Bronchial epithelial cell (primary cell): Measurements from ENCODE around the gene KAT6B. TPM values are rescaled to one million over a fixed set of nuclear protein-coding genes. Genes with fewer than 3 reads are reported as not detected.

Experiments
- DNase-seq: peaks from one replicate; pipeline ENCODE4 v3.0.0-alpha.2; 2010; ENCODE audit warnings: low read depth
- FAIRE-seq: peaks from 2 replicates; lab custom pipeline; 2011; peaks lifted over from hg19 to GRCh38; lab: Jason Lieb, UNC
- H3K27me3 ChIP-seq: 2 replicates; pipeline ENCODE4 v1.5.1; 2011; ENCODE audit warnings: low read length; ENCODE audit not compliant: control insufficient read depth, insufficient read depth
- H3K36me3 ChIP-seq: 2 replicates; pipeline ENCODE4 v1.5.1; 2011; ENCODE audit warnings: low read length; ENCODE audit not compliant: control insufficient read depth, insufficient read depth
- H3K4me3 ChIP-seq: 2 replicates; pipeline ENCODE4 v1.5.1; 2011; ENCODE audit warnings: mild to moderate bottlenecking, low read depth, low read length, control low read depth
- CTCF ChIP-seq: IDR thresholded peaks from 2 replicates; pipeline ENCODE4 v1.5.1; 2011; ENCODE audit warnings: mild to moderate bottlenecking, moderate library complexity, low read length, control low read depth, inconsistent platforms; ENCODE audit not compliant: insufficient read depth, severe bottlenecking
- total RNA-seq: library from RNA; depleted of rRNA; stranded (reverse); fragments of >200 nt; gene quantifications from 2 replicates; pipeline ENCODE4 v1.2.1, GENCODE V29; 2014

The KAT6B gene
- total RNA-seq, 1 donor from 2014 or later, result 8.7 TPM

GRCh38 chr10:74831518-74832120, 5.2 kb downstream of the KAT6B start:
- Histone ChIP-seq H3K36me3 (no peaks in the 10 kb centered on the region), H3K4me3 (no peak overlapping the region), H3K27me3 (no peaks in the 10 kb centered on the region)
- DNase-seq (no peak), FAIRE-seq (no peak)
- TF ChIP-seq CTCF, result no peak

DNA sequence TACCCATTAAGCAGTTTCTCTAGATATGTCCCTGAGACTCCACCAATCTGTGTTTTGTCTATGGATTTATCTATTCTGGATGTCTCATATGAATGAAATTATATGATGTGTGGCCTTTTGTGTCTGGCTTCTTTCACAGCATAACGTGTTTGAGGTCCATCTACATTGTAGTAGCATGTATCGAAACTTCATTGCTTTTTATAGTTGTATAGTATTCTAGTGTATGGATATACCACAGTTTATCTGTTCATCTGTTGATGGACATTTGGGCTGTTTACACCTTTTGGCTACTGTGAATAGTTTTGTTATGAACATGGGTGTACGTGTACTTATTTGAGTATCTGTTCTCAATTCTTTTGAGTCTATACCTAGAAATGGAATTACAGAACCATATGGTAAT, 9.6 kb downstream of the KAT6B start:
- Histone ChIP-seq H3K4me3 (no peak overlapping the region), H3K27me3 (no peaks in the 10 kb centered on the region), H3K36me3 (no peaks in the 10 kb centered on the region)
- no peak for DNase-seq
- FAIRE-seq, result no peak
- no peak for TF ChIP-seq CTCF

- Histone ChIP-seq H3K4me3 (no peak overlapping the region), H3K36me3 (no peaks in the 10 kb centered on the region), H3K27me3 (no peaks in the 10 kb centered on the region)
- DNase-seq, result no peak
- FAIRE-seq, result no peak
- TF ChIP-seq CTCF, result no peak
Observed at GRCh38 chr10:74836877-74837276, 10.5 kb downstream of the KAT6B start.

DNA sequence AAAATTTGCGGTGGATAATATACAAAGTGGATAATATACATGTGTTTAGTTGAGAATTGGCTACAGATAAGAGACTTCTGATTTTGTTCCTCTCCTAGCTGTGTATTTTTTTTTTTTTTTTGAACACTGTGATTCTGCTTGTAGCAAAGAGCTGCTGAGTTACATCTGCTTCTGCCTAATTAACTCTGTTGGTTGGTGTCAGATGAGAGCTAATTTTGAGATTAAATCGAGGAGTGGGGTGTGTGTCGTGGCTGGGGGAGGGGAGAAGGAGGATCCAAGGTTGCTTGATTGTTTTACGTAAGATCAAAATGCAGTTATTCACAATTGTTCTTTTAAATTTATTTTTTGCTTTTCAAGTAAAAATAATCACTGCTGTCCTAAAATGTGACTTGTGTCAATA, 11.3 kb downstream of the KAT6B start:
- no peak for TF ChIP-seq CTCF
- no peak overlapping the region for H3K4me3 ChIP-seq
- DNase-seq, result no peak
- no peaks in the 10 kb centered on the region for H3K27me3 ChIP-seq
- no peaks in the 10 kb centered on the region for H3K36me3 ChIP-seq
- FAIRE-seq, result no peak

- Histone ChIP-seq H3K27me3 (no peaks in the 10 kb centered on the region), H3K4me3 (no peak overlapping the region), H3K36me3 (no peaks in the 10 kb centered on the region)
- TF ChIP-seq CTCF, result no peak
- no peak for FAIRE-seq
- no peak for DNase-seq
Observed at GRCh38 chr10:74839708-74840107, 13.3 kb downstream of the KAT6B start.
